Endodermal cell (in vitro differentiated cells): Measurements from ENCODE around the gene ANO3. TPM values are rescaled to one million over a fixed set of nuclear protein-coding genes. Genes with fewer than 3 reads are reported as not detected.

Experiments
- DNase-seq: peaks from one replicate; pipeline ENCODE4 v3.0.0-alpha.2; 2017
- H3K27ac ChIP-seq: 2 replicates; pipeline ENCODE4 v1.5.1; 2013; ENCODE audit warnings: mild to moderate bottlenecking, low read depth, low read length, moderate library complexity
- H3K27me3 ChIP-seq: 2 replicates; pipeline ENCODE4 v1.6.1; 2013; ENCODE audit warnings: mild to moderate bottlenecking, low read length, moderate library complexity; ENCODE audit not compliant: insufficient read depth, control insufficient read depth, poor library complexity, severe bottlenecking
- H3K36me3 ChIP-seq: 2 replicates; pipeline ENCODE4 v1.7.0; 2013; ENCODE audit warnings: mild to moderate bottlenecking, low read length, moderate library complexity; ENCODE audit not compliant: control insufficient read depth, insufficient read depth
- H3K4me1 ChIP-seq: one replicate; pipeline ENCODE4 v1.7.0; 2013; ENCODE audit warnings: low read length; ENCODE audit not compliant: control insufficient read depth, insufficient read depth
- H3K4me3 ChIP-seq: 2 replicates; pipeline ENCODE4 v1.5.1; 2013; ENCODE audit warnings: mild to moderate bottlenecking, low read length, moderate library complexity
- H3K9ac ChIP-seq: 2 replicates; pipeline ENCODE4 v1.6.1; 2013; ENCODE audit warnings: mild to moderate bottlenecking, low read length, moderate library complexity; ENCODE audit not compliant: poor library complexity, severe bottlenecking; ENCODE audit errors: extremely low read depth
- H3K9me3 ChIP-seq: 2 replicates; pipeline ENCODE4 v1.6.1; 2013; ENCODE audit warnings: mild to moderate bottlenecking, low read length, moderate library complexity; ENCODE audit not compliant: control insufficient read depth
- H3K27ac Mint-ChIP-seq: 2 replicates; pipeline ENCODE4 v1.8.0; 2020; ENCODE audit warnings: mixed read lengths
- H3K27me3 Mint-ChIP-seq: 2 replicates; pipeline ENCODE4 v1.8.0; 2021; ENCODE audit warnings: mild to moderate bottlenecking, mixed read lengths; ENCODE audit not compliant: insufficient read depth
- H3K36me3 Mint-ChIP-seq: 2 replicates; pipeline ENCODE4 v1.8.0; 2020; ENCODE audit warnings: low read depth, mixed read lengths
- H3K4me1 Mint-ChIP-seq: 2 replicates; pipeline ENCODE4 v1.8.0; 2020; ENCODE audit warnings: mixed read lengths
- H3K4me3 Mint-ChIP-seq: 2 replicates; pipeline ENCODE4 v1.8.0; 2020; ENCODE audit warnings: mild to moderate bottlenecking, moderate library complexity, mixed read lengths
- H3K9me3 Mint-ChIP-seq: 2 replicates; pipeline ENCODE4 v1.8.0; 2020; ENCODE audit warnings: mild to moderate bottlenecking, mixed read lengths
- WGBS, 2 experiments: methylation state at CpG; one replicate each; pipeline versions ENCODE4 v1.1.5 to v1.1.7; 2013; ENCODE audit warnings: missing lambda C conversion rate in 2 of 2, mixed read lengths in 1 of 2; ENCODE audit not compliant: insufficient coverage in 1 of 2, insufficient read length in 1 of 2; 5-methylcytosine and 5-hydroxymethylcytosine counted together
- total RNA-seq, 2 donors: library from RNA; stranded (reverse); fragmentation: NEBNext Ultra II Directional in 1 of 2; extraction: Animal tissue kit (Norgen Biotek cat#: 25700) in 1 of 2; gene quantifications; 2 replicates in 1 of 2; 3 replicates in 1 of 2; pipeline ENCODE4 v1.2.1, GENCODE V29; 2021
- TF ChIP-seq, protein P1 (sequence below): fragments of 200-600 bp; sonication (generic); conservative IDR thresholded peaks from 2 replicates; pipeline ENCODE4 v1.5.0; 2021; ENCODE audit warnings: antibody characterized with exemption, mild to moderate bottlenecking

Gene ANO3
- total RNA-seq, 2 donors from 2014 or later = not detected

DNA sequence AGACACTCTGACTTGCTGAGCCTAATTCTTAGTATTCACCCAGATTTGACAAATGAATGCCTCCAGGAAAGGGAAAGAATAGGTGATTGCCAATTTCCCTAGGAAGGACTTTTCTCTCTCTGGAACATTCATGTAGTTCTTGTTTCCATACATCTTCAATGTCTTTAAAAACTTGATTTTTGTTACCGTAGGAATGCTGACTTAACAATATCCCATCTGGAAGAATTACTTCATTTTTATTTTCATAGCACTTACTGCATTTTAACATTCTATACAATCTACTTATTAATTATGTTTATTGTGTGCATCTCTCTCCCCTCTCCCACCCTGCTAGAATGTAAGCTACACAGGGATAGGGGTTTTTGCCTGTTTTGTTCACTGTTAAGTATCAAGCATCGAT is 323.4 kb downstream of the ANO3 start:
- H3K9me3 Mint-ChIP-seq = no peaks in the 10 kb centered on the region
- H3K27ac ChIP-seq = no peak overlapping the region
- no peaks in the 10 kb centered on the region for H3K36me3 ChIP-seq
- H3K27ac Mint-ChIP-seq = no peak overlapping the region
- no peaks in the 10 kb centered on the region for H3K4me1 Mint-ChIP-seq
- no peaks in the 10 kb centered on the region for H3K9me3 ChIP-seq
- TF ChIP-seq, protein P1, sequence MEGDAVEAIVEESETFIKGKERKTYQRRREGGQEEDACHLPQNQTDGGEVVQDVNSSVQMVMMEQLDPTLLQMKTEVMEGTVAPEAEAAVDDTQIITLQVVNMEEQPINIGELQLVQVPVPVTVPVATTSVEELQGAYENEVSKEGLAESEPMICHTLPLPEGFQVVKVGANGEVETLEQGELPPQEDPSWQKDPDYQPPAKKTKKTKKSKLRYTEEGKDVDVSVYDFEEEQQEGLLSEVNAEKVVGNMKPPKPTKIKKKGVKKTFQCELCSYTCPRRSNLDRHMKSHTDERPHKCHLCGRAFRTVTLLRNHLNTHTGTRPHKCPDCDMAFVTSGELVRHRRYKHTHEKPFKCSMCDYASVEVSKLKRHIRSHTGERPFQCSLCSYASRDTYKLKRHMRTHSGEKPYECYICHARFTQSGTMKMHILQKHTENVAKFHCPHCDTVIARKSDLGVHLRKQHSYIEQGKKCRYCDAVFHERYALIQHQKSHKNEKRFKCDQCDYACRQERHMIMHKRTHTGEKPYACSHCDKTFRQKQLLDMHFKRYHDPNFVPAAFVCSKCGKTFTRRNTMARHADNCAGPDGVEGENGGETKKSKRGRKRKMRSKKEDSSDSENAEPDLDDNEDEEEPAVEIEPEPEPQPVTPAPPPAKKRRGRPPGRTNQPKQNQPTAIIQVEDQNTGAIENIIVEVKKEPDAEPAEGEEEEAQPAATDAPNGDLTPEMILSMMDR = no peak
- H3K36me3 Mint-ChIP-seq = no peaks in the 10 kb centered on the region
- no peak overlapping the region for H3K4me3 Mint-ChIP-seq
- H3K4me1 ChIP-seq = no peaks in the 10 kb centered on the region
- H3K27me3 ChIP-seq = peaks cover 17% of the 10 kb centered on the region
- peaks cover 4% of the 10 kb centered on the region for H3K27me3 Mint-ChIP-seq
- H3K9ac ChIP-seq = no peak overlapping the region
- DNase-seq = no peak
- WGBS, 2 experiments = 100% methylated on average over 1 of the region's 2 CpGs; no CpG with 5 or more reads in 1 of the 2 experiments
- no peak overlapping the region for H3K4me3 ChIP-seq

DNA sequence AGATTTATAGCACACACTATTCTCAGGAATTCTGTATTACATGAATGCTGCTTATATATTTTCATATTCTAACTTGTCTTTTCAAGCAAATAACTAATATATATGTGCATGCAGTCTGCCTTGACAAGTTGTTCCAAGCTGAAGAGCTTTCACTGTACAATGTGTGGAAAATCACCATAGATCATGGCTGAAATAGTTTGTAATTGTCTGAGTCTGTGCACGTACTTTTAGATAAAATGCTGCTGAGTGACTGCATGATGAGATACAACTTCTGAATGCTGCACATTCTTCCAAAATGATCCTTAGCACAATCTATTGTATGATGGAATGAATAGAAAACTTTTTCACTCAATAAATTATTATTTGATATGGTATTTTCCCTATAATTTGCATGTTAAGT is 331.0 kb downstream of the ANO3 start:
- Mint-ChIP-seq H3K27ac (no peak overlapping the region), H3K27me3 (peaks cover 2% of the 10 kb centered on the region), H3K36me3 (no peaks in the 10 kb centered on the region), H3K4me3 (no peak overlapping the region), H3K4me1 (no peaks in the 10 kb centered on the region), H3K9me3 (no peaks in the 10 kb centered on the region)
- DNase-seq = no peak
- Histone ChIP-seq H3K9me3 (no peaks in the 10 kb centered on the region), H3K4me3 (no peak overlapping the region), H3K36me3 (no peaks in the 10 kb centered on the region), H3K9ac (no peak overlapping the region), H3K27ac (no peak overlapping the region), H3K4me1 (no peaks in the 10 kb centered on the region), H3K27me3 (peaks cover 25% of the 10 kb centered on the region)
- WGBS, 2 experiments = 100% methylated on average over 1 of the region's 1 CpG; no CpG with 5 or more reads in 1 of the 2 experiments
- TF ChIP-seq, protein P1 = no peak

DNA sequence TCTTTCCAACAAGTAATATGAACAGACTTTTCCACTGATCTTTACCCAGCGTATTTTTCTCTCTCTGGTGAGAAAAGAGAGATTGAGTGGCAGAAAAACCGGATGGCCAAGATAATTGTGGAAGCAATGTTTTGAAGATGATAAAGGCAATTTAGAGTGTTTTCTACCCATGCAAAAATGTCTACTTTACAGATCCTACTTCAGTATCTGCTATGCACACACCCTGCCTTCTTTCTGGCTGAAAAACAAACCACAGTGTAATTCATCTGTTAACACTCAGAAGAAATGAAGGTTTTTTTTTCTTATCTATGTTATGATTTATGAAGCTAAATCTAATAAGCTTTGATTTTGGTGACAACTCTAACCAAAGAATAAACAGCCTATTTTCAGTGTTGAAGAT is 333.1 kb downstream of the ANO3 start:
- TF ChIP-seq, protein P1 = no peak
- Histone ChIP-seq H3K9ac (no peak overlapping the region), H3K36me3 (no peaks in the 10 kb centered on the region), H3K4me1 (no peaks in the 10 kb centered on the region), H3K27me3 (peaks cover 46% of the 10 kb centered on the region), H3K9me3 (no peaks in the 10 kb centered on the region), H3K4me3 (no peak overlapping the region), H3K27ac (no peak overlapping the region)
- Mint-ChIP-seq H3K27ac (no peak overlapping the region), H3K27me3 (peaks cover 15% of the 10 kb centered on the region), H3K4me3 (no peak overlapping the region), H3K4me1 (no peaks in the 10 kb centered on the region), H3K36me3 (no peaks in the 10 kb centered on the region), H3K9me3 (no peaks in the 10 kb centered on the region)
- no peak for DNase-seq
- WGBS, 2 experiments = 93% methylated on average over 1 of the region's 2 CpGs; no CpG with 5 or more reads in 1 of the 2 experiments
